ENCODE results near the gene CCR3.

CCR3 gene

DNA sequence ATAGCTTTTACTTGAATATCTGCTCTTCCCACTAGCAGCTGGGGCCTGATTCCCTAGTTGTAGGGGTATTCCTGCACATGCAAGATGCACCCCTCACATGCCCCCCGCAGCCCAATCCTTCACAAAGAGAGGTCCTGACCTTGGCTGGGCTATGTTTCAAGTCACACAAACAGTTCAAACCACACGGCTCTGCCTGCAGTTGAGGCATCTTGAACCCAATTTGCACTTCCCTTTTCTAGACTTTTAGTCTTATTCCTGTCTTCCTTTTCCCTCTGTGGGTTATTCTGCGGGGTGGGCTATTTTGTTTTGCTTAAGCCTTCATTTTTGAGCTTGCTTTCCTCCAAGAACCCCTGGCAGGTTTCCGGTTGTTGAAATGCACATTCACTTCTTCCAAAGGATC lies 20.9 kb upstream of the CCR3 start:
- no peak for DNase-seq (ENCODE audit: low read depth)

DNA sequence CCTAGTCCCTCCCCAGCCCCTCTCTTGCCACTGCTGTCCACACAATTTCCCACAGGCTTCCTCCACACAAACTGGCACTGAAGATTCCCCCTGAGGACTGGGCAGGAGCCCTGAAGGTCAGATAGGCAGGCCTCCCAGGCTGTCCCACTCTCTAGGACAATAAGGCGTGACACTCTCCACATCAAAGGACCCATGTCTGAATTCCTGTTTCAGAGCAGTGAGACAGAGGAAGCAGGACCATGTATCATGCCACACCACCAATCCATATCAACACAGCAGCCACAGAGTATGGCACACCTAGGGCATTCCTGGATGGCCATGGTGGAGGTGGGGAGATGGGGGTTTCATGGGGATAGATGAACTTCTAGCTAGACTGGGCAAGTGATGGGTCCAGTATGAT lies 20.3 kb upstream of the CCR3 start:
- DNase-seq (ENCODE audit: low read depth) = no peak

- no peak for DNase-seq (ENCODE audit: low read depth)
Observed at GRCh38 chr3:46222435-46223161, 19.7 kb upstream of the CCR3 start.

GRCh38 chr3:46228260-46229242 lies 13.7 kb upstream of the CCR3 start:
- DNase-seq (ENCODE audit: low read depth) = no peak

DNA sequence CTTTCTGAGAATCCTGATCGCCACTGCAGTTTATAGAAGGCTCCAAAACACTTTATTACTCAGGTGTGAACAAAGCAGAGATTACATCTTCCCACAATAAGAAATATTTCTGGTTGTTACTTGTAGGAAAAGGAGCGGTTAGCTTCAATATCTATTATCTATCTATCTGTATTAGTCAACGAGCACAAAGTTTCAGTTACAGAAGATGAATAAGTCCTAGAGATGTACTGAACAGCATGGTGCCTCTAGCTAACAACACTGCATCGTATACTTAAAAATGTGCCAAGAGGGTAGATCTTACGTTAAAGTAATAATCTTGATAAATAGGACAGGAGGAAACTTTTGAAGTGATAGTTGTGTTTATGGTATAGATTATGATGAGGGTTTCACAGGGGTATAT lies 10.9 kb upstream of the CCR3 start:
- DNase-seq (ENCODE audit: low read depth) = no peak

DNA sequence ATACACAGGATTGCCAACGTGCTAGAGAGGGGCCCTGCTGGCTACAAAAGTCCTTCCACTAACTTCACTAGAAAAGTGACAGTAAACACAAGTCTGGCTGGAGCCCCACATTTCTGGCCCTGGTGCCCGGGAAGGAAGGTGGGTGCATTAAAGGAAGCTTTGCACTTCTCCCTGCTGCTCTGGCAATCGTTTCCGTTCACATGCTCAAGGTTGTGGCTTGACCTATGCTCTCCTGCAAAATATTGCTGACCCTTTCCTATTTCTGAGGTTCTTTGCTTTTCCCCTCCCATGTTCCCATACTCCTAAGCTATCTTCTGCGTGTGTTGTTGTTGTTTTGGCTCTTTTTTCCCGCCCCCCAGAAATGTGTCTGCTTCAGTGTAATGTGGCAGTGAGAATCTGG lies 9.1 kb upstream of the CCR3 start:
- DNase-seq (ENCODE audit: low read depth) = no peak

- DNase-seq (ENCODE audit: low read depth) = no peak
Observed at GRCh38 chr3:46235425-46235824, 6.8 kb upstream of the CCR3 start.

GRCh38 chr3:46236294-46237054 lies 5.8 kb upstream of the CCR3 start:
- no peak for DNase-seq (ENCODE audit: low read depth)

GRCh38 chr3:46238386-46238785 lies 3.9 kb upstream of the CCR3 start:
- DNase-seq (ENCODE audit: low read depth) = no peak

- no peak for DNase-seq (ENCODE audit: low read depth)
Observed at GRCh38 chr3:46239301-46239938, 2.8 kb upstream of the CCR3 start.

DNA sequence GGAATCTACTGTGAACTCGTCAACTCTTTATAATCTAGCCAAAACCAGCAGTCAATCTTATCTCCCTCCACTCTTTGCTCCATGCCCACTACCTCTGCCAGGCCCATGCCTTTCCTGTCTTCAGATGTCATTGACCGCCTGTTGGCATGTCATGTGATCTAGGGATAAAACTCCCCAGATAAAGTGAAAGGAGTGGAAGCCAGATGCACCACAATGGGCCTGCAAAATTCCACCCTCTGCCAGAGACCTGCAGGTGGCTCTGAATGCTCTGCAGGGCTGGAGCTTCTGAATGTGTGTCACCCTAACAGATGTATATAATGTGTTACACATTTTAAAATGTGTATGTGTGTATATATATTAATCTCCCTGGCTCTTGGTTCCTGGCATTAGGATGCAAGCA lies 2.3 kb upstream of the CCR3 start:
- DNase-seq (ENCODE audit: low read depth) = no peak

DNA sequence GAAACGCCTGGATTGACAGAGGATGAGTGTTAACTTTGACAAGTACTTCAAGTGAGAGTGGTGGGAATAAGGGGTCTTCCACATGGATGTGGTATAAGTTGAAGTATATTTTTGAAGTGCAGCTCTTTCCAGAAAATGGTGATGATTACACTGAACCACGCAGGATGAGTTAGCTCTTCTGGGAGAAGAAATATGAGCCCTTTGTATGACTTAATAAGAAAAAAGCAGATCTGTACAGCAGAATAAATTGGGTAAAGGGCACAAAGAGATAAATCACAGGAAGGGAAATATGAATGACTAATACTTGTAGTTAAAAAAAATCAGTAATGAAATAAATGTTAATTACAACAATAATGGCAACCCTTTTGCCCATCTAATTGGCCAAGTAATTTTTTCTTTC lies 1.3 kb downstream of the CCR3 start:
- no peak for DNase-seq (ENCODE audit: low read depth)

DNA sequence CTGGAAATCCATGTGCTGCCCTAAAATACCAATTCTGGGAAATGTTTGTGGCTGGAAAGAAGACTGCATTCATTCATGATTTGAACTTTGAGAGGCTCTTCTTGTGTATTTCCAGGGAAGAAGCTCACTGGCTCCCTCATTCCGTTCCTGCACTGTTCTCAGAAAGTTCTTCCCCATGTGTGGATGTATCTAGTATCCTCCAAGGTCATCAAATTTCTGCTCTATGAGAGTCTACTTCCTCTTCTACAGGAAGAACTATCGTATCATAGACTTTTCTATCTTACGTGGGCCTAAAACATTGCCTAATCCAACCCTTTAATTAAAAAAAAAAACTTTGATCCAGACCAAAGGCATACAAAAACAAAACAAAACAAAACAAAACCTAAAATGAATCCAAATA lies 2.9 kb downstream of the CCR3 start:
- no peak for DNase-seq (ENCODE audit: low read depth)

- DNase-seq (ENCODE audit: low read depth) = no peak
Observed at GRCh38 chr3:46252980-46253379, 10.7 kb downstream of the CCR3 start.

GRCh38 chr3:46258525-46258924 lies 16.3 kb downstream of the CCR3 start:
- no peak for DNase-seq (ENCODE audit: low read depth)

DNA sequence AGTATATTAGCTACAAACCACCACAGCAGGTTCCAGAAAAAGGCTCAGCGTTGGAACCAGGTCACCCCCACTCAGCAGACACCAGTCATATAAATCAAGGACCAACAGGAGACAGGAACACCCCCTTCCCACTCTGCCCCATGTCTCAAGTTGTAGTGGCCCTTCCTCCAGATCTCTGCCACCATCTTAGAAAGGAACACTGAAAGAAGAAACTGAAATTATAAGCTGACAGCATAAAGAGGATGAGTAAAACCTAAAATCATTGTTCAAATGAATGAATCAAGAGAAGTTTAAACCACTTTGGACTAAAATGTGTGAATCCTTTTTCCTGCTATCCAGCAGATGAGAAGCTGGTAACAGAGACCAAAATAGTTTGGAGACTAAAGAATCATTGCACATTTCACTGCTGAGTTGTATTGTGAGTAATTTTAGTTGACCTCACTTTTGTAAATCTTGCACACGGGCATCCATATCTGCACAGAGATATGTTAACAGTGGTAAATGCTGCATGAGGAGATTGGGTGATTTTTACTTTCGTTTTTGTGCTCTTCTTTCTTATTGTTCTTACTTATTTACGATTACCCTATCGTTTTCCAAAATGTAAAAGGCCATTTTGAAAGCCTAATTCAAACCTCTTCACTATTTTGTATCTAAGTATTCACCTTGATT lies 19.8 kb downstream of the CCR3 start:
- DNase-seq (ENCODE audit: low read depth) = no peak

DNA sequence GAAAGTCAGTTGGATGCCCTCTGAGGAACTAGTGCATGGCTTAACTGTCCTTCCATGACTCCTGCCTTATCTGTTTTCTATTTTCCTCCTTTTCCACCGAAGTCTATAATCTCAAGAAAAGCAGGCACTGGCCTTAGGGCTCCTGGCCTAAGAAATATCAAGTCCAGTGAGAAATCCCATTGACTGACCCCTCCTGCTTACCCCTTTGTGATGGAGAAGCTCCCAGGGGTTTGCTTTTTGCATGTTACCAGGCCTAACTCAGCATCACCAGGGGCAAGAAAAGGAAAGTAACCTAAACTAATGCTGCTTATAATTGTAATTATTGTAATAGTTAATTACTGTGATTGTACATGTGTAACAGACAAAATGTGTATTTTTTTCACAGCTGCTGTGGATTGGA lies 21.7 kb downstream of the CCR3 start:
- DNase-seq (ENCODE audit: low read depth) = no peak

- no peak for DNase-seq (ENCODE audit: low read depth)
Observed at GRCh38 chr3:46266598-46266997, 24.3 kb downstream of the CCR3 start.

GRCh38 chr3:46269556-46269955 lies 27.3 kb downstream of the CCR3 start:
- DNase-seq (ENCODE audit: low read depth) = no peak

- DNase-seq (ENCODE audit: low read depth) = no peak
Observed at GRCh38 chr3:46270474-46270873, 28.2 kb downstream of the CCR3 start.

DNA sequence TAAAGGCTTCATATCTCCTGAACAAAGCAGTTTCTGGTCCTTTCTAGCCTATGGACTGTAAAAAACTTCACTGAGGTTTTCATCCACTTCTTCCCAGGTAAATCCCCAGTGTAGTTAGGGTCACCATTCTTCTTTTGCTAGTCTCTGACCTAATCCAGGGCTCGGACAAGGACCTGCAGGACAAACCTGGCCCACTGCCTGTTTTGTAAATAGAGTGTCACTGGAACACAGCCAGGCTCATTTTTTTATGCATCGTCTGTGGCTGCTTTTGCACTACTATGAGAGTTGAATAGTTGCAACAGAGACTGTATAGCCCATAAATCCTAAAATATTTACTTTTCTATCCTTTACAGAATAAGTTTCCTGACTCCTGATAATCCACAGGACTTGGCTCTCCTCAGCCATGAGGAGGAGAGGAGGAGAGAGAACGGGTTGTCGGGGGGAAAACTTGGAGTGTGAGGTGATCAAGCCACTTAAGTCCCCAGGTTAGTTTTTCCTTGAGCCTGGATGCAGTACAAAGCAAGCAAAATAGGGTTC lies 29.0 kb downstream of the CCR3 start:
- no peak for DNase-seq (ENCODE audit: low read depth)
